ENCODE results near the gene CDC42BPB. TPM values are rescaled to one million over a fixed set of nuclear protein-coding genes. Genes with fewer than 3 reads are reported as not detected.

Gene CDC42BPB
- total RNA-seq, 1 donor from 2014 or later, result 187 TPM

DNA sequence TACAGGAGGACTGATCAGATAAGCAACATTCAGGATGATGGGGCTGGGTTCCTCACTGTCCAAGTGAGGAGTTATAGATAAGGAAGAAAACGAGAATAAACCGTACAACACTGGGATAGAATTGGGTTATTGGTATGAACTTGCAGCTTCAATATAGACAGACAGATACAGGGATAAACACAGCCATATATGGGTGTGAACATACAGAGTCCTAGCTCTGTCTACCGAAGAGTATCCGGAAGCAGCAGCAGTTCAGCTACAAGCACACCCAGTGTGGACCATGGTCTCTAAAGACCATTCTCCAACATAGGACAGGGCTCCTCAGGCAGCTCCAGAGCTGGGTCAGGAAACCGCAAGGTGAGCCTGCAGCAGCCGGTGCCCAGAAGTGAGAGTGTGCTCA lies 40.8 kb downstream of the CDC42BPB start:
- Mint-ChIP-seq H3K4me1 (ENCODE audit: unreplicated experiment) (peaks cover 75% of the 10 kb centered on the region), H3K4me3 (ENCODE audit: unreplicated experiment) (no peak overlapping the region), H3K27me3 (ENCODE audit: unreplicated experiment) (peaks cover 17% of the 10 kb centered on the region)

DNA sequence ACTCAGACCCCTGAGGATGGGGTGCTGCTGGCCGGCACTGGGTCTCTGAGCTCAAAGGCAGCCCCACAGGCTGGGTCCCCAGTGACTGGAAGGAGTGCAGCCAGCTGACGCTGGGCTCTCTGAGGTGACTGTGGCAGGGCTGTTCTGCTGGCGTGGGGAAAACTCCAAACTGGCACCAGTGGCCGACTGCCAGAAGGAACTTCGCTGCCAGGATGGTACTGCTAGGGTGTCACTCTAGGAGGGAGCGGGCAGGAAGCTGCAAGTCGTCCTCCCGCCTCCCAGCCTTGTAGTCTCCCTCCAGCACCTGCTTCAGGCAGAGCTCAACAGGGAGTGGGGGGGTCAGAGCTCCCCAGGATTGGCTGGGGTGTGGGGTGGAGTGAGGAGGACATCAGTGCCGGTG lies 41.3 kb downstream of the CDC42BPB start:
- no peak for DNase-seq (ENCODE audit: low spot score)
- Mint-ChIP-seq H3K27me3 (ENCODE audit: unreplicated experiment) (peaks cover 15% of the 10 kb centered on the region), H3K36me3 (ENCODE audit: low read depth, unreplicated experiment) (peaks cover 30% of the 10 kb centered on the region), H3K4me3 (ENCODE audit: unreplicated experiment) (no peak overlapping the region), H3K9me3 (ENCODE audit: unreplicated experiment) (no peaks in the 10 kb centered on the region), H3K4me1 (ENCODE audit: unreplicated experiment) (peaks cover 72% of the 10 kb centered on the region), H3K27ac (ENCODE audit: unreplicated experiment) (no peak overlapping the region)
- TF ChIP-seq, protein P1, sequence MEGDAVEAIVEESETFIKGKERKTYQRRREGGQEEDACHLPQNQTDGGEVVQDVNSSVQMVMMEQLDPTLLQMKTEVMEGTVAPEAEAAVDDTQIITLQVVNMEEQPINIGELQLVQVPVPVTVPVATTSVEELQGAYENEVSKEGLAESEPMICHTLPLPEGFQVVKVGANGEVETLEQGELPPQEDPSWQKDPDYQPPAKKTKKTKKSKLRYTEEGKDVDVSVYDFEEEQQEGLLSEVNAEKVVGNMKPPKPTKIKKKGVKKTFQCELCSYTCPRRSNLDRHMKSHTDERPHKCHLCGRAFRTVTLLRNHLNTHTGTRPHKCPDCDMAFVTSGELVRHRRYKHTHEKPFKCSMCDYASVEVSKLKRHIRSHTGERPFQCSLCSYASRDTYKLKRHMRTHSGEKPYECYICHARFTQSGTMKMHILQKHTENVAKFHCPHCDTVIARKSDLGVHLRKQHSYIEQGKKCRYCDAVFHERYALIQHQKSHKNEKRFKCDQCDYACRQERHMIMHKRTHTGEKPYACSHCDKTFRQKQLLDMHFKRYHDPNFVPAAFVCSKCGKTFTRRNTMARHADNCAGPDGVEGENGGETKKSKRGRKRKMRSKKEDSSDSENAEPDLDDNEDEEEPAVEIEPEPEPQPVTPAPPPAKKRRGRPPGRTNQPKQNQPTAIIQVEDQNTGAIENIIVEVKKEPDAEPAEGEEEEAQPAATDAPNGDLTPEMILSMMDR (IDR thresholded peaks at IDR 0.05; ENCODE audit: unreplicated experiment), result no peak

More for the DNA sequence above, 40.8 kb downstream of the CDC42BPB start:
- TF ChIP-seq, protein P1 (IDR thresholded peaks at IDR 0.05; ENCODE audit: unreplicated experiment), result no peak
- H3K27ac Mint-ChIP-seq (ENCODE audit: unreplicated experiment), result no peak overlapping the region
- no peak for DNase-seq (ENCODE audit: low spot score)
- H3K36me3 Mint-ChIP-seq (ENCODE audit: low read depth, unreplicated experiment), result peaks cover 28% of the 10 kb centered on the region
- no peaks in the 10 kb centered on the region for H3K9me3 Mint-ChIP-seq (ENCODE audit: unreplicated experiment)

DNA sequence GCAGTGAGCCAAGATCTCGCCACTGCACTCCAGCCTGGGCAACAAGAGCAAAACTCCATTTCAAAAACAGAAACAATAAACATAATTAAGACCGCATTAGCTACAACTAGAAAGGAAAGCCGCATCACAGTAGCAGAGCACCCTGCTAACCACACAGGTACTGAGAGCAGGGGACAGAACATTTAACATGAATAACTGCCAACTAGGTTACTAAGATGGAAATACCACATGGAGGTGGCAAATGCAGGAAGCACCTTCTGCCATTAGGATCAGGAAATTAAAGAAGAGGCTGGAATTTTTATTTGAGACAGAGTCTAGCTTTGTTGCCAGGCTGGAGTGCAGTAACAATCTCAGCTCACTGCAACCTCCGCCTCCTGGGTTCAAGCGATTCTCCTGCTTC lies 41.9 kb downstream of the CDC42BPB start:
- no peaks in the 10 kb centered on the region for H3K9me3 Mint-ChIP-seq (ENCODE audit: unreplicated experiment)
- H3K27ac Mint-ChIP-seq (ENCODE audit: unreplicated experiment), result peak overlapping the region; percentile 95
- H3K27me3 Mint-ChIP-seq (ENCODE audit: unreplicated experiment), result peaks cover 15% of the 10 kb centered on the region
- no peak overlapping the region for H3K4me3 Mint-ChIP-seq (ENCODE audit: unreplicated experiment)
- peaks cover 66% of the 10 kb centered on the region for H3K4me1 Mint-ChIP-seq (ENCODE audit: unreplicated experiment)
- H3K36me3 Mint-ChIP-seq (ENCODE audit: low read depth, unreplicated experiment), result peaks cover 25% of the 10 kb centered on the region
- no peak for DNase-seq (ENCODE audit: low spot score)
- TF ChIP-seq, protein P1 (IDR thresholded peaks at IDR 0.05; ENCODE audit: unreplicated experiment), result no peak

DNA sequence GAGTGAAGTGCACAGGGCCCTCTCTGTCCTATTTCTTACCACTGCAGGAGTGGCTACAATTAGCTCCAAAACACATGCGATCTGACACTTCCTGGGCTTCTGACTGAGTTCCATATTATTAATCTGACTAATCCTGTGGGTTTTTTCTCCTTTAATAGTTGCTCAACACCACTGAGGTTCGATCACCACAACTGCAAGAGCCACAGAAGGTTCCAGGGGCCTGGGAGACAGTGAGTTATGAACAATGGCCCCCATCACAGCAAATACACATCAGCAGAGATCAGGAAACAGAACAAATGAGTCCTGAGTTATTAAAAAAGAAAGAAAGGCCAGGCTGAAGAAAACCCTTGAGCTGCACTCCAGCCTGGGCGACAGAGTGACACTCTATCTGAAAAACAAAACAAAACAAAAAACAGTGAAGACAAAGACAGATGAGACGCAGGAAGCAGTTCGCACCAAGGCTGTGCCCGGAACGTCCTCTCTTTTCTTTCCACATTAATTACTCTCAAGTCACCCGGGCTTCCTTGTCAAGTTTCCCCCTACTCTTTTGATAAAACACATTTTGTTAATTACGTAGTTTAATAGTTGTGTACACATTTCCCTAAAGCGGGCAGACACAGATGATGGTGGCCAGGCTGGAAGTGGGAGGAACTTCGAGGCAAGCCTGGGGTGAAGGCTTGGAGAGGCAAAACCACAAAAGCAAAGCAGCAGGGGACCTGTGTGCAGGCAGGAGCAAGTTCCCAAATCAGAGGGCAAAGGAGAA lies 42.7 kb downstream of the CDC42BPB start:
- no peak for DNase-seq (ENCODE audit: low spot score)
- Mint-ChIP-seq H3K36me3 (ENCODE audit: low read depth, unreplicated experiment) (peaks cover 20% of the 10 kb centered on the region), H3K4me1 (ENCODE audit: unreplicated experiment) (peaks cover 58% of the 10 kb centered on the region), H3K4me3 (ENCODE audit: unreplicated experiment) (peak overlapping the region; percentile 22), H3K27me3 (ENCODE audit: unreplicated experiment) (peaks cover 13% of the 10 kb centered on the region), H3K27ac (ENCODE audit: unreplicated experiment) (peak overlapping the region; percentile 95), H3K9me3 (ENCODE audit: unreplicated experiment) (no peaks in the 10 kb centered on the region)
- TF ChIP-seq, protein P1 (IDR thresholded peaks at IDR 0.05; ENCODE audit: unreplicated experiment), result no peak

DNA sequence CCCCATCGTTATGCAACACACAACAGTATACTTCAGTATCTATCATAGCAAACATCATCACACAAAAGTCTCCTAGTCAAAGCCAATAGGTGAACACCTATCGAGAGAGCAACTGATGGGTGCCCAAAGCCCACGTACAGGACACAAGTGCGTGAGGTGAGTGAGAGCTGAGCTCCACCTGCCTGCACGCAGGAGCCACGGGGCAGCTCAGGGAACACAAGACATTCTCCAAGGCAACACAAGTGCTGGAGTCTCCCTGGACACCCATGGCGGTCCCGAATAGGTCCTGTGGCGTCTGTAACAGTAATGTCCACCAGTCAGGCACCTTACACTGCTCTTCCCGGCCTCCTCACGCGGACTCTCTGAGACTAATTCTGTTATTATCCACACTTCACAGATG lies 44.3 kb downstream of the CDC42BPB start:
- Mint-ChIP-seq H3K4me1 (ENCODE audit: unreplicated experiment) (peaks cover 55% of the 10 kb centered on the region), H3K4me3 (ENCODE audit: unreplicated experiment) (no peak overlapping the region), H3K9me3 (ENCODE audit: unreplicated experiment) (no peaks in the 10 kb centered on the region), H3K27me3 (ENCODE audit: unreplicated experiment) (peaks cover 13% of the 10 kb centered on the region), H3K36me3 (ENCODE audit: low read depth, unreplicated experiment) (peaks cover 27% of the 10 kb centered on the region), H3K27ac (ENCODE audit: unreplicated experiment) (no peak overlapping the region)
- TF ChIP-seq, protein P1 (IDR thresholded peaks at IDR 0.05; ENCODE audit: unreplicated experiment), result no peak
- no peak for DNase-seq (ENCODE audit: low spot score)
